K562 (cell line): ENCODE results near the gene FBN3. TPM values are rescaled to one million over a fixed set of nuclear protein-coding genes. Genes with fewer than 3 reads are reported as not detected.
A peak's percentile ranks its signal among the peaks of the same experiment; 100 is the strongest.
"Not testable (repeated sequence)": the region's sequence is repeated elsewhere in the genome, so short reads cannot be mapped to it uniquely, and the experiment has no call there.

Experiments
- ATAC-seq: fragments of 200-7000 bp; cut with Tn5 transposase; 3 replicates; pipeline ENCODE4 v1.9.1; 2020; ENCODE audit warnings: moderate library complexity
- BruUV-seq: library from RNA; stranded (reverse); fragments of 400-500 nt; replicated peaks from 2 replicates; lab custom pipeline; 2021; lab: Mats Ljungman, UMichigan
- CTCF ChIA-PET: fragments of 300-600 bp; formaldehyde crosslinking; extraction: SDS; loops from one replicate; lab custom pipeline; 2021; ENCODE audit warnings: low intra/inter-chr PET ratio; lab: Yijun Ruan, JAX
- POLR2A ChIA-PET: fragments of 300-600, 350-650 bp; sonication (Branson Sonifier 250); formaldehyde crosslinking; extraction: SDS; loops from one replicate; lab custom pipeline; 2021; ENCODE audit warnings: antibody characterized with exemption, inconsistent platforms; lab: Yijun Ruan, JAX
- DNase-seq, 4 experiments: peaks; one replicate each; pipeline versions ENCODE4 v3.0.0 to v3.0.0-alpha.2; 2011 to 2018; ENCODE audit warnings: low spot score in 3 of 4, mixed read lengths in 3 of 4; ENCODE audit errors: extremely low read depth in 1 of 4
- FAIRE-seq: peaks from 2 replicates; lab custom pipeline; 2011; peaks lifted over from hg19 to GRCh38; lab: Jason Lieb, UNC
- H2AFZ ChIP-seq: 2 replicates; pipeline ENCODE4 v1.6.0; 2011; ENCODE audit warnings: low read depth, low read length, control low read depth, inconsistent platforms
- H3K27ac ChIP-seq: fragments of 200-600 bp; 3 replicates; pipeline ENCODE4 v1.8.0; 2011; ENCODE audit warnings: low read depth, mild to moderate bottlenecking, control low read depth, inconsistent platforms, low read length, moderate library complexity, mixed read lengths; ENCODE audit errors: extremely low read depth
- H3K27me3 ChIP-seq, 2 experiments: fragments of 300-600 bp in 1 of 2; 2 replicates in 1 of 2; 3 replicates in 1 of 2; pipeline versions ENCODE4 v1.6.0 to v1.8.0; 2011; ENCODE audit warnings: inconsistent platforms in 2 of 2, low read length in 2 of 2, mild to moderate bottlenecking in 1 of 2, mixed read lengths in 1 of 2, moderate library complexity in 1 of 2; ENCODE audit not compliant: control insufficient read depth in 2 of 2, insufficient read depth in 2 of 2
- H3K36me3 ChIP-seq: fragments of 300-600 bp; 3 replicates; pipeline ENCODE4 v1.8.0; 2011; ENCODE audit warnings: mild to moderate bottlenecking, low read length, inconsistent platforms; ENCODE audit not compliant: control insufficient read depth, insufficient read depth
- H3K4me1 ChIP-seq, 2 experiments: fragments of 200-600 bp in 1 of 2; replicated peaks in 1 of 2; 2 replicates in 1 of 2; 3 replicates in 1 of 2; pipeline versions ENCODE4 v1.5.1 to v1.8.0; 2011; ENCODE audit warnings: inconsistent platforms in 2 of 2, low read length in 2 of 2, mild to moderate bottlenecking in 1 of 2, mixed read lengths in 1 of 2, moderate library complexity in 1 of 2; ENCODE audit not compliant: control insufficient read depth in 2 of 2, insufficient read depth in 2 of 2
- H3K4me2 ChIP-seq: 2 replicates; pipeline ENCODE4 v1.6.1; 2011; ENCODE audit warnings: low read length, control low read depth, inconsistent platforms, mixed read lengths; ENCODE audit not compliant: insufficient read depth
- H3K4me3 ChIP-seq: fragments of 200-600 bp; sonication (generic), shearing (Covaris generic); 2 replicates; pipeline ENCODE4 v1.5.1; 2016; ENCODE audit warnings: control low read depth, inconsistent platforms
- H3K79me2 ChIP-seq: fragments of 200-600 bp; 3 replicates; pipeline ENCODE4 v1.8.0; 2011; ENCODE audit warnings: low read length, inconsistent platforms; ENCODE audit not compliant: control insufficient read depth, insufficient read depth
- H3K9ac ChIP-seq, 2 experiments: 2 replicates each; pipeline versions ENCODE4 v1.6.0 to v1.6.1; 2011; ENCODE audit warnings: low read depth in 2 of 2, low read length in 2 of 2, control low read depth in 1 of 2, inconsistent platforms in 1 of 2, mild to moderate bottlenecking in 1 of 2, mixed read lengths in 1 of 2; ENCODE audit not compliant: insufficient read depth in 1 of 2
- H3K9me1 ChIP-seq: one replicate; pipeline ENCODE4 v1.6.0; 2011; ENCODE audit warnings: inconsistent platforms, mild to moderate bottlenecking, low read length, moderate library complexity; ENCODE audit not compliant: control insufficient read depth, insufficient read depth
- H3K9me3 ChIP-seq: replicated peaks from 2 replicates; pipeline ENCODE4 v1.5.1; 2011; ENCODE audit warnings: low read depth, low read length, inconsistent platforms; ENCODE audit not compliant: control insufficient read depth, insufficient read depth
- H4K20me1 ChIP-seq: replicated peaks from 2 replicates; pipeline ENCODE4 v1.6.1; 2011; ENCODE audit warnings: low read length, inconsistent platforms, mixed read lengths; ENCODE audit not compliant: control insufficient read depth, insufficient read depth
- GABPB1 ChIP-seq: sonication (generic); formaldehyde crosslinking; IDR thresholded peaks from 2 replicates; pipeline ENCODE4 v1.8.0; 2022; ENCODE audit warnings: mild to moderate bottlenecking, missing genetic modification reagents
- KDM1A ChIP-seq, 2 experiments: fragments of 450-650 bp; IDR thresholded peaks; 2 replicates each; pipeline ENCODE4 v1.6.1; 2016; ENCODE audit warnings: mild to moderate bottlenecking in 2 of 2
- KDM5B ChIP-seq: fragments of 200-600 bp; sonication (generic); IDR thresholded peaks from 2 replicates; pipeline ENCODE4 v1.6.1; 2012; ENCODE audit warnings: low read depth, mild to moderate bottlenecking, moderate library complexity, low read length, control low read depth, inconsistent platforms; ENCODE audit not compliant: insufficient replicate concordance
- MXI1 ChIP-seq: IDR thresholded peaks from 2 replicates; pipeline ENCODE4 v1.6.1; 2011; ENCODE audit warnings: low read depth, mild to moderate bottlenecking, improper control_type of control experiment, low read length
- POLR2A ChIP-seq: fragments of 450-650 bp; conservative IDR thresholded peaks from 2 replicates; pipeline ENCODE4 v1.6.1; 2016
- SIX5 ChIP-seq, 2 experiments: IDR thresholded peaks; 2 replicates each; pipeline ENCODE4 v1.6.1; 2011; ENCODE audit warnings: low read length in 2 of 2, borderline replicate concordance in 1 of 2, low read depth in 1 of 2, mild to moderate bottlenecking in 1 of 2, moderate library complexity in 1 of 2; ENCODE audit not compliant: insufficient read depth in 1 of 2
- ZNF274 ChIP-seq: IDR thresholded peaks from 2 replicates; pipeline ENCODE4 v1.6.1; 2011; ENCODE audit warnings: low read depth, mild to moderate bottlenecking, low read length, moderate library complexity, borderline replicate concordance
- WGBS: fragments of 100-300 bp; shearing (Covaris generic); methylation state at CpG from one replicate; pipeline ENCODE4 v1.1.6; 2016; ENCODE audit warnings: low coverage, mixed read lengths; ENCODE audit not compliant: insufficient coverage; ENCODE audit errors: missing lambda C conversion rate; 5-methylcytosine and 5-hydroxymethylcytosine counted together
- in situ Hi-C: fragments of 300-500 bp; cut with MboI; formaldehyde crosslinking; loops from 4 replicates; pipeline ENCODE4 v1.15.0; 2018; ENCODE audit warnings: inconsistent platforms, mixed read lengths
- intact Hi-C: fragments of 100-400 bp; cut with micrococcal nuclease; formaldehyde crosslinking; loops from 2 replicates; pipeline ENCODE4 v1.14.2; 2022
- polyA plus RNA-seq, 8 experiments: library from polyadenylated mRNA; depleted of rRNA in 4 of 8; stranded (reverse) in 5 of 8; unstranded in 3 of 8; fragments of >200 nt; fragmentation: Nextera tagmentation in 2 of 8; fragmentation: Illumina TruSeq in 1 of 8; extraction: Ambion mirVana in 2 of 8; extraction: Trizol in 1 of 8; gene quantifications; 2 replicates each; pipeline versions ENCODE4 v1.2.1 to v1.2.3, GENCODE V29; 2011 to 2014; ENCODE audit warnings: inconsistent platforms in 1 of 8, missing spikeins in 1 of 8
- total RNA-seq, 7 experiments: library from RNA; depleted of rRNA in 6 of 7; stranded (reverse); fragments of >200 nt in 6 of 7; fragmentation: Illumina TruSeq in 2 of 7; extraction: Trizol in 2 of 7; gene quantifications; 2 replicates each; pipeline versions ENCODE4 v1.2.1 to v1.2.3, GENCODE V29; 2011 to 2021; ENCODE audit warnings: low replicate concordance in 1 of 7
- TF ChIP-seq, protein P1 (sequence below): fragments of 450-650 bp; formaldehyde crosslinking; conservative IDR thresholded peaks from 2 replicates; pipeline ENCODE4 v1.4.0; 2022; ENCODE audit warnings: mild to moderate bottlenecking, missing genetic modification characterization

Gene FBN3
- total and polyA plus RNA-seq, 9 of the 15 experiments (the other 6 are each of a cell fraction or from before 2014, with no cell fraction given) = under 0.01 to 0.29 (median 0.01) TPM; not detected in 4

DNA sequence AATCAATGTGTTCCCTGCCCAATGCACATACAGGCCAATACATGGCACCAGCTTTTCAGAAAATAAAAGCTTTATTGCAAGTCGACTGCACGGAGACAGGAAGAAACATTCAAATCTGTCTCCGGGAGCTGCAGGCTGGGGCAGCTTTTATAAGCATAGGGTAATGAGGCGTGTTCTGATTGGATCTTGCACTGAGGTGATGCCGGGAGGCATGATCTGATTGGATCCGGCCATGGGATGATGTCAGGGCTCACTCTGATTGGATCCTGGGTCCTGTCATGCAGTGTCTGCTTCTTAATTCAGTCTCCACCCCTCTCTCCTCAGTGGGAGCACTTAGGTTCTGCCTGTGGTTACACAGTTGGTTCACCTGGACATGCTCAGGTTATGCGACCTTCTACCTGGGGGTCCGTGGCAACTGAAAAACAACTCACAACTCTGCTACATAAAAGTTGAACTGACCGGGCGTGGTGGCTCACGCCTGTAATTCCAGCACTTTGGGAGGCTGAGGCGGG, 11.8 kb upstream of the FBN3 start (continued):
- TF ChIP-seq, protein P1, sequence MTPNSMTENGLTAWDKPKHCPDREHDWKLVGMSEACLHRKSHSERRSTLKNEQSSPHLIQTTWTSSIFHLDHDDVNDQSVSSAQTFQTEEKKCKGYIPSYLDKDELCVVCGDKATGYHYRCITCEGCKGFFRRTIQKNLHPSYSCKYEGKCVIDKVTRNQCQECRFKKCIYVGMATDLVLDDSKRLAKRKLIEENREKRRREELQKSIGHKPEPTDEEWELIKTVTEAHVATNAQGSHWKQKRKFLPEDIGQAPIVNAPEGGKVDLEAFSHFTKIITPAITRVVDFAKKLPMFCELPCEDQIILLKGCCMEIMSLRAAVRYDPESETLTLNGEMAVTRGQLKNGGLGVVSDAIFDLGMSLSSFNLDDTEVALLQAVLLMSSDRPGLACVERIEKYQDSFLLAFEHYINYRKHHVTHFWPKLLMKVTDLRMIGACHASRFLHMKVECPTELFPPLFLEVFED (CRISPR knock-in tag) = no peak
- TF ChIP-seq KDM5B = peak; percentile 53
- no peak for TF ChIP-seq GABPB1
- TF ChIP-seq ZNF274 = no peak
- peak; percentile 97 for TF ChIP-seq POLR2A
- no peak for TF ChIP-seq SIX5 (IDR thresholded peaks at IDR 0.05; ENCODE audit: borderline replicate concordance in 1 of 2, insufficient read depth in 1 of 2, low read depth in 1 of 2, low read length in 2 of 2)
- TF ChIP-seq MXI1 = no peak

DNA sequence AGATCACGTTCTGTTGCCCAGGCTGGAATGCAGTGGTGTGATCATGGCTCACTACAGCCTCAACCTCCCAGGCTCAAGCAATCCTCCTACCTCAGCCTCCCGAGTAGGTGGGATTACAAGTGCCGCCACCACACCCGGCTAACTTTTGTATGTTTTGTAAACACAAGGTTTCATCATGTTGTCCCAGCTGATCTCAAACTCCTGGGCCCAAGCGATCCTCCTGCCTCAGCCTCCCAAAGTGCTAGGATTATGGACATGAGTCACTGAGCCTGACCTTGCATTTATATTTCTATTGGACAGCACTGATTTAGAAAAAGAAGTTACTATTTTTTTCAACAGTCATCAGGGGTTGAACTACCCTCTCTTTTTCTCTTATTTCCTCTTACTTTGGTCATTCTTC, 9.9 kb upstream of the FBN3 start:
- not testable (repeated sequence) for H4K20me1 ChIP-seq, ATAC-seq, FAIRE-seq, H3K4me3 ChIP-seq, H3K79me2 ChIP-seq, H3K9me3 ChIP-seq, BruUV-seq, H3K4me2 ChIP-seq, H3K27me3 ChIP-seq, H3K9me1 ChIP-seq, H3K27ac ChIP-seq, H3K36me3 ChIP-seq, H3K9ac ChIP-seq, DNase-seq, H2AFZ ChIP-seq
- TF ChIP-seq KDM1A (IDR thresholded peaks at IDR 0.05) = 0 out of 4 replicates have a peak, but pooled peaks of 1 of the 2 experiments have one; percentile 14
- H3K4me1 ChIP-seq = peaks cover 4 to 12% of the 10 kb centered on the region in 2 experiments; a peak in 3 of 5 replicates
- in situ Hi-C loops (loop anchor here (5.0 kb wide), 2 partner anchors 93 to 142 kb away; no protein-coding TSS in a partner anchor), intact Hi-C loops (loop anchor here (5.0 kb wide), 2 partner anchors 83 to 142 kb away; no protein-coding TSS in a partner anchor)
- 59% methylated on average over 5 of the region's 5 CpGs for WGBS
- ChIA-PET CTCF (interaction anchor here (0.7 to 4.8 kb wide), 3 partner anchors 93 to 422 kb away, joined by 3 to 63 read pairs (median 3); partner anchors contain the start of gene NDUFA7), POLR2A (interaction anchor here (0.7 to 1.4 kb wide), 3 partner anchors 10 to 94 kb away, joined by 3 to 7 read pairs (median 4); no protein-coding TSS in a partner anchor)
